Lower leg skin (tissue), 3 donors: ENCODE measurements around the gene CTDSP2.

ENCODE experiments used
- POLR2A ChIP-seq, 2 donors: fragments of 450-650 bp; IDR thresholded peaks; one replicate each; pipeline ENCODE4 v1.6.1; 2016 to 2017; ENCODE audit warnings: antibody characterized with exemption in 2 of 2, mild to moderate bottlenecking in 1 of 2, moderate library complexity in 1 of 2
- TF ChIP-seq, protein P1 (sequence below), 3 donors: fragments of 450-650 bp; IDR thresholded peaks; one replicate each; pipeline ENCODE4 v1.5.1; 2016; ENCODE audit warnings: antibody characterized with exemption in 3 of 3, mild to moderate bottlenecking in 3 of 3, moderate library complexity in 2 of 3

DNA sequence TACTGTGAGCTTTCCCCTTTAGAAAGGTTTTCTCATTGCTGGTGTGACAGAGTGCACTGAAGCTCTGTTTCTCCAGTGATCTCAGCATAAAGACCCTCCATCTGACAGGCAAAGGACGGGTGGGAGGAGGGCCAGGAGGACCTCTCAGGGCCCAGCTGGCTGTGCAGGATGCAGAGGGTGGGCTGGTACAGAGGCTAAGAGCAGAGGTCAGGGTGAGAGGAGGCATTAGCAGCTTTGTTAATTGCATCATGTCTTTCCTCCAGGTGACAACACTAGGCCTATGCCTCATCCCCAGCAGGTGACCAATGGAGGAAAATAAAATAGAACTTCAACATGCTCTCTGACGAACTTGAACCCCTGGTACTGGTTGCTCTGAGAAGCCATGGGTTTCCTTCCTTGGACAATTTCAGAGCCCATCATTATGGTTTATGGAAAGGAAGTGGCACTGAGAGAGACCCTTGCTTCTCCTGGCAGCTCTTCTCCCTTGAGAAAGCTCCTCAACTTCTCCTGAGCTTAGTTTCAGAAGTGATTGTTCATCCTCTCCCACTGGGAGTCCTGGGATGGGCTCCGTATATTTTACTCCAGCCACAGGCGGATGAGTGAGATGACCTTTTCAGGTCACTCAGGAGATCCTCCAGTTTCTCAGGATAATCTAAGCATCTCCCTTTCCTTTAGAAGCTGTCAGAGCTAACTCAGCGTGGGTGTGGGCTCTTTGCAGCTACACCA lies 49.0 kb upstream of the CTDSP2 start:
- TF ChIP-seq, protein P1, sequence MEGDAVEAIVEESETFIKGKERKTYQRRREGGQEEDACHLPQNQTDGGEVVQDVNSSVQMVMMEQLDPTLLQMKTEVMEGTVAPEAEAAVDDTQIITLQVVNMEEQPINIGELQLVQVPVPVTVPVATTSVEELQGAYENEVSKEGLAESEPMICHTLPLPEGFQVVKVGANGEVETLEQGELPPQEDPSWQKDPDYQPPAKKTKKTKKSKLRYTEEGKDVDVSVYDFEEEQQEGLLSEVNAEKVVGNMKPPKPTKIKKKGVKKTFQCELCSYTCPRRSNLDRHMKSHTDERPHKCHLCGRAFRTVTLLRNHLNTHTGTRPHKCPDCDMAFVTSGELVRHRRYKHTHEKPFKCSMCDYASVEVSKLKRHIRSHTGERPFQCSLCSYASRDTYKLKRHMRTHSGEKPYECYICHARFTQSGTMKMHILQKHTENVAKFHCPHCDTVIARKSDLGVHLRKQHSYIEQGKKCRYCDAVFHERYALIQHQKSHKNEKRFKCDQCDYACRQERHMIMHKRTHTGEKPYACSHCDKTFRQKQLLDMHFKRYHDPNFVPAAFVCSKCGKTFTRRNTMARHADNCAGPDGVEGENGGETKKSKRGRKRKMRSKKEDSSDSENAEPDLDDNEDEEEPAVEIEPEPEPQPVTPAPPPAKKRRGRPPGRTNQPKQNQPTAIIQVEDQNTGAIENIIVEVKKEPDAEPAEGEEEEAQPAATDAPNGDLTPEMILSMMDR (IDR thresholded peaks at IDR 0.05) = no peak
- no peak for TF ChIP-seq POLR2A (IDR thresholded peaks at IDR 0.05)
